Endothelial cell of umbilical vein (primary cell): ENCODE data around the gene SDK2. TPM values are rescaled to one million over a fixed set of nuclear protein-coding genes. Genes with fewer than 3 reads are reported as not detected.

Experiments
- BruUV-seq: library from RNA; stranded (reverse); fragments of 400-500 nt; replicated peaks from 2 replicates; lab custom pipeline; 2021; lab: Mats Ljungman, UMichigan
- CTCF ChIA-PET: fragments of 300-600, 350-600 bp; sonication (Branson Sonifier 250); formaldehyde crosslinking; loops from one replicate; lab custom pipeline; 2021; ENCODE audit warnings: antibody characterized with exemption, inconsistent platforms; lab: Charles Lee
- POLR2A ChIA-PET: fragments of 300-600, 350-600 bp; sonication (Branson Sonifier 250); formaldehyde crosslinking; loops from one replicate; lab custom pipeline; 2021; ENCODE audit warnings: antibody characterized with exemption, inconsistent platforms; lab: Charles Lee
- DNase-seq: peaks from one replicate; pipeline ENCODE4 v3.0.0-alpha.2; 2011; ENCODE audit warnings: low read depth, low spot score
- FAIRE-seq: peaks from 2 replicates; lab custom pipeline; 2011; peaks lifted over from hg19 to GRCh38; lab: Jason Lieb, UNC
- H2AFZ ChIP-seq: 2 replicates; pipeline ENCODE4 v1.6.0; 2012; ENCODE audit warnings: low read depth, low read length, control low read depth, inconsistent platforms
- H3K27ac ChIP-seq: 2 replicates; pipeline ENCODE4 v1.5.1; 2011; ENCODE audit warnings: low read depth, mild to moderate bottlenecking, control low read depth, low read length, moderate library complexity; ENCODE audit not compliant: insufficient read depth
- H3K27me3 ChIP-seq, 2 experiments: 2 replicates each; pipeline versions ENCODE4 v1.6.0 to v1.6.1; 2011; ENCODE audit warnings: low read length in 2 of 2, mixed read lengths in 1 of 2; ENCODE audit not compliant: control insufficient read depth in 2 of 2, insufficient read depth in 2 of 2
- H3K36me3 ChIP-seq, 2 experiments: 2 replicates in 1 of 2; 3 replicates in 1 of 2; pipeline ENCODE4 v1.5.1; 2011; ENCODE audit warnings: low read length in 2 of 2, mild to moderate bottlenecking in 1 of 2, moderate library complexity in 1 of 2; ENCODE audit not compliant: control insufficient read depth in 2 of 2, insufficient read depth in 2 of 2; ENCODE audit errors: extremely low read depth in 1 of 2
- H3K4me1 ChIP-seq: 3 replicates; pipeline ENCODE4 v1.5.1; 2011; ENCODE audit warnings: mild to moderate bottlenecking, low read length; ENCODE audit not compliant: control insufficient read depth, insufficient read depth; ENCODE audit errors: extremely low read depth
- H3K4me2 ChIP-seq: 2 replicates; pipeline ENCODE4 v1.6.1; 2011; ENCODE audit warnings: low read length, control low read depth, mixed read lengths; ENCODE audit not compliant: insufficient read depth
- H3K4me3 ChIP-seq, 3 experiments: fragments of 200-600 bp in 1 of 3; sonication (generic), shearing (Covaris generic) in 1 of 3; replicated peaks in 1 of 3; 2 replicates each; pipeline ENCODE4 v1.5.1; 2011 to 2016; ENCODE audit warnings: control low read depth in 3 of 3, low read length in 3 of 3, mild to moderate bottlenecking in 2 of 3, inconsistent platforms in 1 of 3, low read depth in 1 of 3, moderate library complexity in 1 of 3; ENCODE audit not compliant: insufficient read depth in 1 of 3
- H3K79me2 ChIP-seq: 2 replicates; pipeline ENCODE4 v1.6.0; 2012; ENCODE audit warnings: low read length, inconsistent platforms; ENCODE audit not compliant: control insufficient read depth, insufficient read depth
- H3K9ac ChIP-seq: replicated peaks from 2 replicates; pipeline ENCODE3; 2011; ENCODE audit warnings: low read length, control low read depth; ENCODE audit not compliant: insufficient read depth; ENCODE audit errors: extremely low read depth
- H3K9me1 ChIP-seq: replicated peaks from 3 replicates; pipeline ENCODE4 v1.6.0; 2011; ENCODE audit warnings: mild to moderate bottlenecking, low read length; ENCODE audit not compliant: control insufficient read depth, insufficient read depth; ENCODE audit errors: extremely low read depth
- H3K9me3 ChIP-seq: replicated peaks from 2 replicates; pipeline ENCODE4 v1.5.1; 2012; ENCODE audit warnings: low read length, inconsistent platforms; ENCODE audit not compliant: control insufficient read depth, insufficient read depth
- H4K20me1 ChIP-seq: replicated peaks from 2 replicates; pipeline ENCODE3; 2011; ENCODE audit warnings: mild to moderate bottlenecking, low read length; ENCODE audit not compliant: control insufficient read depth, insufficient read depth; ENCODE audit errors: extremely low read depth
- EZH2 ChIP-seq: IDR thresholded peaks from 2 replicates; pipeline ENCODE4 v1.6.1; 2012; ENCODE audit warnings: borderline replicate concordance, low read depth, mild to moderate bottlenecking, moderate library complexity, low read length, inconsistent platforms; ENCODE audit not compliant: severe bottlenecking
- JUN ChIP-seq: IDR thresholded peaks from 2 replicates; pipeline ENCODE4 v1.6.1; 2011; ENCODE audit warnings: borderline replicate concordance, low read depth; ENCODE audit not compliant: insufficient read length, insufficient read depth
- MYC ChIP-seq: IDR thresholded peaks from one replicate; pipeline ENCODE4 v1.6.1; 2011; ENCODE audit warnings: mild to moderate bottlenecking, low read depth, low read length
- POLR2A ChIP-seq: IDR thresholded peaks from 2 replicates; pipeline ENCODE4 v1.6.1; 2012; ENCODE audit warnings: low read depth, mild to moderate bottlenecking, control low read depth, low read length
- POLR2AphosphoS5 ChIP-seq: IDR thresholded peaks from 2 replicates; pipeline ENCODE4 v1.6.1; 2012; ENCODE audit warnings: low read depth, mild to moderate bottlenecking, control low read depth, low read length, moderate library complexity; ENCODE audit not compliant: insufficient read depth
- dilution Hi-C: fragments of 300-500 bp; cut with MboI; formaldehyde crosslinking; loops from one replicate; pipeline ENCODE4 v1.15.0; 2019; ENCODE audit warnings: low sequenced_read_pairs; ENCODE audit not compliant: extremely low pct_ligation_motif_present
- intact Hi-C: fragments of 100-400 bp; cut with micrococcal nuclease; formaldehyde crosslinking; loops from one replicate; pipeline ENCODE4 v1.10.0; 2022
- polyA plus RNA-seq, 4 experiments: library from polyadenylated mRNA; depleted of rRNA in 3 of 4; stranded (reverse) in 3 of 4; unstranded in 1 of 4; fragments of >200 nt; gene quantifications; 2 replicates each; pipeline versions ENCODE4 v1.2.1 to v1.2.3, GENCODE V29; 2011 to 2012; ENCODE audit warnings: missing spikeins in 1 of 4
- total RNA-seq: library from RNA; stranded (reverse); gene quantifications from 2 replicates; pipeline ENCODE4 v1.2.3, GENCODE V29; 2021
- TF ChIP-seq, protein P1 (sequence below): IDR thresholded peaks from 2 replicates; pipeline ENCODE4 v1.6.1; 2011; ENCODE audit not compliant: insufficient read depth, insufficient read length

SDK2 gene
- total and polyA plus RNA-seq, 2 donors (not counting 3 experiments of a cell fraction or from before 2014, with no cell fraction given), result not detected

DNA sequence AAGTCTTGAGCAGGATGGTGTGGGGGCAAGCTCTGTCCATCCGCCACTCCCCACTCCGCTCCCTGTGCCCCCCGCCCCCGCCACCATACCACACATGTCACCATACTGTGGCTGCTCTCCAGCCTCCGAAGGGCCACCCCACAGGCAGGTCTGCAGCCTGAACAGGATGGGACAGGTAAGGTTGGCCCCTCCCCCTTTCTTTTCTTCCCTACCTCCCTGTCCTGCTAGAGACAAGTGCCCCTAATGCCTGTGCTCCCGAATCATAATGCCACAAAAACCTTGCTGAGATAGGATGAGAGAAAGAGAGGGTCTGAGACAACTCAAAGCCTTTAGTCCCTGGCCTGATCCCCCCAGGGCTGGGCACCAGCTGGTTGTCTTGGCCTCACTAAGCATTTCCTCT is 84.7 kb downstream of the SDK2 start:
- Histone ChIP-seq H3K9ac (no peak overlapping the region), H3K4me3 (no peak overlapping the region), H3K27ac (no peak overlapping the region), H3K4me1 (no peaks in the 10 kb centered on the region), H4K20me1 (no peaks in the 10 kb centered on the region), H3K79me2 (no peaks in the 10 kb centered on the region), H3K9me3 (no peaks in the 10 kb centered on the region), H3K36me3 (no peaks in the 10 kb centered on the region), H2AFZ (no peak overlapping the region), H3K4me2 (no peak overlapping the region), H3K27me3 (no peaks in the 10 kb centered on the region), H3K9me1 (no peaks in the 10 kb centered on the region)
- FAIRE-seq (no peak), DNase-seq (no peak)
- intact Hi-C loops (no loop called here), dilution Hi-C loops (no loop called here)
- TF ChIP-seq EZH2, result no peak
- TF ChIP-seq POLR2AphosphoS5, result no peak
- TF ChIP-seq JUN, result no peak
- no peak for TF ChIP-seq POLR2A
- no peak for TF ChIP-seq MYC
- TF ChIP-seq, protein P1, sequence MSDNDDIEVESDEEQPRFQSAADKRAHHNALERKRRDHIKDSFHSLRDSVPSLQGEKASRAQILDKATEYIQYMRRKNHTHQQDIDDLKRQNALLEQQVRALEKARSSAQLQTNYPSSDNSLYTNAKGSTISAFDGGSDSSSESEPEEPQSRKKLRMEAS, result no peak
- POLR2A ChIA-PET, result no interaction called here
- CTCF ChIA-PET, result no interaction called here
- no TSS peak for BruUV-seq

DNA sequence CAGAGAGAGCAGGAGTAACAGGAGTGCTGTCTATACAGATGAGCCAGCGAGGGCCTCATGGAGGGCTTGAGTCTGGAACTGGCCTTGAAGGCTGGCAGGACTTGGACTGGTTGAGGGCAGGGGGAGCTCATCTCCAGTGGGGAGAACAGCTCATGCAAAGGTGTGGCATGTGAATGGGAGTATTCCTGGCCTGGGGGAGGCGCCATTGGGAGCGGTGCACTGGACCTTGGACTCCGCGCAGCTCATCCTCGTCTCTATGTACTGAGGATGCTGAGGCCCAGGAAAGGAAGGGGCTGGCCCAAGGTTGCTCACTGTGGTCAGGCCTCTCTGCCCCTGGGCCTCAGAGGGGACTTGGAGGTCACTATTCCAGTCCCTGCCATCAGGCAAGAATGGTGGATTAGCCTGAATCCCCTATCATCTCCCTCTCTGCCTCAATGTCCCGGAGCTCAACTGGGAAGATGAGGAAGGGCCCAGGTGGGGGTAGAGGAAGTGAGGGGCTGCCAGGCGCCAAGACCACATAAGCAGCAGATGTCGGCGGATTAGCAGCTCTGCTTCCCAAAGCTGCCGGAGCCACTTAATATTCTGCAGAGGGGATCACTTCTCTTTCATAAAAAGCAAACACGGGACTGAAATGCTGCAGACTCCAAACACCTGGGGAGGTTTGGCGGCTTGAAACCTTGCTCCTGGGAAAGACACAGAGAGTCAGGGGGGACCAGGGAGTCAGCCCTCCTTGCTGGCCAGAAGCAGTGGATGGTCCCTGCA is 88.9 kb downstream of the SDK2 start:
- dilution Hi-C loops, result no loop called here
- no peaks in the 10 kb centered on the region for H3K27me3 ChIP-seq
- intact Hi-C loops, result no loop called here
- no peak overlapping the region for H3K4me2 ChIP-seq
- H3K79me2 ChIP-seq, result no peaks in the 10 kb centered on the region
- H3K4me3 ChIP-seq, result no peak overlapping the region
- no TSS peak for BruUV-seq
- ChIA-PET CTCF (no interaction called here), POLR2A (no interaction called here)
- H2AFZ ChIP-seq, result no peak overlapping the region
- H3K36me3 ChIP-seq, result no peaks in the 10 kb centered on the region
- FAIRE-seq, result no peak
- no peak overlapping the region for H3K9ac ChIP-seq
- no peaks in the 10 kb centered on the region for H3K4me1 ChIP-seq
- no peaks in the 10 kb centered on the region for H3K9me3 ChIP-seq
- no peak for DNase-seq
- no peaks in the 10 kb centered on the region for H3K9me1 ChIP-seq
- no peak overlapping the region for H3K27ac ChIP-seq
- no peaks in the 10 kb centered on the region for H4K20me1 ChIP-seq
- no peak for TF ChIP-seq JUN
